ENCODE measurements around the gene SELENOP. TPM values are rescaled to one million over a fixed set of nuclear protein-coding genes. Genes with fewer than 3 reads are reported as not detected.
A peak's percentile ranks its signal among the peaks of the same experiment; 100 is the strongest.

The SELENOP gene
- total and polyA plus RNA-seq, 2 of the 13 experiments (the other 11 are each of a cell fraction or from before 2014, with no cell fraction given), result 1,895 to 2,083 TPM

DNA sequence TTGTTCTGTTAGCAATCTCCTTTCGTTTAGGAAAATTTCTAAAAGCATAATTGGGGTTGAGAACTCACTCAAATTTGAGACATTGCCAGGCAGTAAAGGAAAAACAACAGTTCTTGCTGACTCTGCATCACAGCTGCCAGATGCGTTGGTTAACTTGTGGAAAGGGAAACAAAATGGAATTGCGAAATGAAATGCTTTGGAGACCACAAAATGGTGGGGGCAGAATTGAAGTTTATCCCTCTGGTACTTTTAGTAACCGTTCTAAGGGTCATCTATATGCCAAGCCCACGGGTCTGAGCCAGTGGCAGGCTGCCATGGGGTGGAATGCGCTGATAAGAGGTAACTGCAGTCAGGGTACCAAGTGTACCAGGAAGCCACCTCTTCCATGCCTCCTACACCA is 28.6 kb upstream of the SELENOP start (continued):
- TF ChIP-seq UBTF (CRISPR knock-in tag; IDR thresholded peaks at IDR 0.05) (no peak), ZNF792 (CRISPR knock-in tag; IDR thresholded peaks at IDR 0.05) (no peak), GTF3A (CRISPR knock-in tag; conservative IDR thresholded peaks at IDR 0.05) (no peak), HOXA9 (CRISPR knock-in tag; IDR thresholded peaks at IDR 0.05; ENCODE audit: borderline replicate concordance) (no peak), ONECUT2 (CRISPR knock-in tag; IDR thresholded peaks at IDR 0.05) (no peak), TRIM24 (CRISPR knock-in tag; IDR thresholded peaks at IDR 0.05) (no peak), ZNF646 (CRISPR knock-in tag; IDR thresholded peaks at IDR 0.05) (no peak), KAT2B (IDR thresholded peaks at IDR 0.05; ENCODE audit: borderline replicate concordance, low read depth, low read length) (no peak), ZNF619 (CRISPR knock-in tag; IDR thresholded peaks at IDR 0.05) (no peak), ATAD3A (CRISPR knock-in tag; IDR thresholded peaks at IDR 0.05) (no peak), ZNF720 (CRISPR knock-in tag; IDR thresholded peaks at IDR 0.05) (no peak), CEBPG (CRISPR knock-in tag; IDR thresholded peaks at IDR 0.05) (peak; percentile 85), SOX6 (IDR thresholded peaks at IDR 0.05) (no peak), SOX6 (CRISPR knock-in tag; IDR thresholded peaks at IDR 0.05) (0 out of 2 replicates have a peak, but pooled peaks have one; percentile 13), YY1 (IDR thresholded peaks at IDR 0.05; ENCODE audit: insufficient read depth, insufficient replicate concordance, low read depth, low read length) (peak; percentile 14), ZEB1 (IDR thresholded peaks at IDR 0.05; ENCODE audit: insufficient replicate concordance, low read depth) (no peak), RFX3 (CRISPR knock-in tag; IDR thresholded peaks at IDR 0.05) (no peak), ZNF878 (CRISPR knock-in tag; IDR thresholded peaks at IDR 0.05) (0 out of 2 replicates have a peak, but pooled peaks have one; percentile 35)
- TF ChIP-seq, protein P1, sequence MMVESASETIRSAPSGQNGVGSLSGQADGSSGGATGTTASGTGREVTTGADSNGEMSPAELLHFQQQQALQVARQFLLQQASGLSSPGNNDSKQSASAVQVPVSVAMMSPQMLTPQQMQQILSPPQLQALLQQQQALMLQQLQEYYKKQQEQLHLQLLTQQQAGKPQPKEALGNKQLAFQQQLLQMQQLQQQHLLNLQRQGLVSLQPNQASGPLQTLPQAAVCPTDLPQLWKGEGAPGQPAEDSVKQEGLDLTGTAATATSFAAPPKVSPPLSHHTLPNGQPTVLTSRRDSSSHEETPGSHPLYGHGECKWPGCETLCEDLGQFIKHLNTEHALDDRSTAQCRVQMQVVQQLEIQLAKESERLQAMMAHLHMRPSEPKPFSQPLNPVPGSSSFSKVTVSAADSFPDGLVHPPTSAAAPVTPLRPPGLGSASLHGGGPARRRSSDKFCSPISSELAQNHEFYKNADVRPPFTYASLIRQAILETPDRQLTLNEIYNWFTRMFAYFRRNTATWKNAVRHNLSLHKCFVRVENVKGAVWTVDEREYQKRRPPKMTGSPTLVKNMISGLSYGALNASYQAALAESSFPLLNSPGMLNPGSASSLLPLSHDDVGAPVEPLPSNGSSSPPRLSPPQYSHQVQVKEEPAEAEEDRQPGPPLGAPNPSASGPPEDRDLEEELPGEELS (CRISPR knock-in tag; IDR thresholded peaks at IDR 0.05), result peak; percentile 29; the same call in 1 of the 2 replicates
- TF ChIP-seq, protein P2, sequence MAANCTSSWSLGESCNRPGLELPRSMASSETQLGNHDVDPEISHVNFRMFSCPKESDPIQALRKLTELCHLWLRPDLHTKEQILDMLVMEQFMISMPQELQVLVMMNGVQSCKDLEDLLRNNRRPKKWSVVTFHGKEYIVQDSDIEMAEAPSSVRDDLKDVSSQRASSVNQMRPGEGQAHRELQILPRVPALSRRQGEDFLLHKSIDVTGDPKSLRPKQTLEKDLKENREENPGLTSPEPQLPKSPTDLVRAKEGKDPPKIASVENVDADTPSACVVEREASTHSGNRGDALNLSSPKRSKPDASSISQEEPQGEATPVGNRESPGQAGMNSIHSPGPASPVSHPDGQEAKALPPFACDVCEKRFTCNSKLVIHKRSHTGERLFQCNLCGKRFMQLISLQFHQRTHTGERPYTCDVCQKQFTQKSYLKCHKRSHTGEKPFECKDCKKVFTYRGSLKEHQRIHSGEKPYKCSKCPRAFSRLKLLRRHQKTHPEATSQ (CRISPR knock-in tag; IDR thresholded peaks at IDR 0.05; ENCODE audit: borderline replicate concordance), result no peak
